ENCODE results near the gene ZNF148. TPM values are rescaled to one million over a fixed set of nuclear protein-coding genes. Genes with fewer than 3 reads are reported as not detected.

The ZNF148 gene
- total RNA-seq, 1 experiment from 2014 or later = 24.8 TPM

DNA sequence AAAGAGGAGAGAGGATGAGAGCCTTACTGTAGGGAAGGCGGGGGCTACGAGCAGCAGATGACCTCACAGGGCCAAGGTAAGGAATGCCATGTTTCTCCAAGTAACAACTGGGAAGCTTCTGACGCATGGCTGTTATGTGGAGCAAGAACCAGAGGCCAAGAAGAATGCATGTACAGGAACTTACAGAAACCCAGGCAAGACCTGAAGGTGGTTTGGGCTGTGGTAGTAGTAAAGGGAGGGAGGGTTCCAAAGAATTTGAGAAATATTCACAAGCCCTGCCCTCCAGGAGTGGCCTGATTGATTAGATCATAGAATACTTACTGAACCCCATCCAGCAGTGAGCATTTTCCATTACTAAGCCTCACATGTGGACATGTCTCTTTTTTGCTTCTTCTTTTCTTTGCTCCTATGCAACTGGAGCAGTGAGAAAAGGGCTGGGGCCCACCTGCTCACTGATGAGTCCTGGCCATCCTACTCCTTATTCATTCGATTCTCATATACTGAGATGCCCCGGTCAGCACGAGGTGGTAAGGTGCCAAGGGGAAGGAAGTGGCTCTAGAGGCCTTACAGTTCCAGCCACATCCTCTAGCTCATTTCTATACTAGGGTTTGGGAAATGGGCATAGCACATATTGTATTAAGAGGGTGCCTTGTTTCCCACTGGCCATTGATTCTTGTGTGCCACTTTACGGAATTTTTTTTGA, 154.2 kb downstream of the ZNF148 start:
- H3K79me1 ChIP-seq (ENCODE audit: insufficient read depth, low read depth, low read length, poor library complexity, severe bottlenecking) = no peaks in the 10 kb centered on the region
- H3K14ac ChIP-seq (ENCODE audit: insufficient read depth, low read length) = no peak overlapping the region
- no peaks in the 10 kb centered on the region for H3K79me2 ChIP-seq (ENCODE audit: insufficient read depth, low read length)
- no peak overlapping the region for H3K18ac ChIP-seq (ENCODE audit: insufficient read length, low read depth, low read length)
- H4K20me1 ChIP-seq (ENCODE audit: control insufficient read depth, insufficient read depth, insufficient read length) = no peaks in the 10 kb centered on the region
- H2BK5ac ChIP-seq (ENCODE audit: insufficient read length, low read length) = no peak overlapping the region
- no CpG with 5 or more reads among the region's 7 CpGs for WGBS (ENCODE audit: extremely low coverage, insufficient read length, low lambda C conversion rate)
- no peaks in the 10 kb centered on the region for H3K23me2 ChIP-seq (ENCODE audit: insufficient read length, low read depth, low read length, poor library complexity, severe bottlenecking)
- H4K5ac ChIP-seq (ENCODE audit: insufficient read length, low read depth, low read length) = no peak overlapping the region
- no peaks in the 10 kb centered on the region for H3K9me3 Mint-ChIP-seq
- H3K9me3 ChIP-seq (ENCODE audit: control insufficient read depth, low read depth, low read length) = no peaks in the 10 kb centered on the region
- H3K4me1 ChIP-seq (ENCODE audit: insufficient read depth, low read length) = peaks cover 5% of the 10 kb centered on the region
- no peak overlapping the region for H2AK5ac ChIP-seq (ENCODE audit: insufficient read length, low read length)
- no peak overlapping the region for H3K56ac ChIP-seq (ENCODE audit: insufficient read length, low read depth, low read length)
- no peak overlapping the region for H4K91ac ChIP-seq (ENCODE audit: insufficient read length, low read depth, low read length)
- peaks cover 12 to 13% of the 10 kb centered on the region in 2 experiments for H3K4me1 Mint-ChIP-seq
- no peaks in the 10 kb centered on the region; the same call in 1 of the 2 replicates for H3K27me3 Mint-ChIP-seq (ENCODE audit: low read depth)
- no peak overlapping the region for H3K4ac ChIP-seq (ENCODE audit: low read depth, low read length)
- H3K4me3 Mint-ChIP-seq = no peak overlapping the region
- no peak overlapping the region for H3K4me2 ChIP-seq (ENCODE audit: insufficient read depth, insufficient read length, low read length)
- TF ChIP-seq, protein P1, sequence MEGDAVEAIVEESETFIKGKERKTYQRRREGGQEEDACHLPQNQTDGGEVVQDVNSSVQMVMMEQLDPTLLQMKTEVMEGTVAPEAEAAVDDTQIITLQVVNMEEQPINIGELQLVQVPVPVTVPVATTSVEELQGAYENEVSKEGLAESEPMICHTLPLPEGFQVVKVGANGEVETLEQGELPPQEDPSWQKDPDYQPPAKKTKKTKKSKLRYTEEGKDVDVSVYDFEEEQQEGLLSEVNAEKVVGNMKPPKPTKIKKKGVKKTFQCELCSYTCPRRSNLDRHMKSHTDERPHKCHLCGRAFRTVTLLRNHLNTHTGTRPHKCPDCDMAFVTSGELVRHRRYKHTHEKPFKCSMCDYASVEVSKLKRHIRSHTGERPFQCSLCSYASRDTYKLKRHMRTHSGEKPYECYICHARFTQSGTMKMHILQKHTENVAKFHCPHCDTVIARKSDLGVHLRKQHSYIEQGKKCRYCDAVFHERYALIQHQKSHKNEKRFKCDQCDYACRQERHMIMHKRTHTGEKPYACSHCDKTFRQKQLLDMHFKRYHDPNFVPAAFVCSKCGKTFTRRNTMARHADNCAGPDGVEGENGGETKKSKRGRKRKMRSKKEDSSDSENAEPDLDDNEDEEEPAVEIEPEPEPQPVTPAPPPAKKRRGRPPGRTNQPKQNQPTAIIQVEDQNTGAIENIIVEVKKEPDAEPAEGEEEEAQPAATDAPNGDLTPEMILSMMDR (conservative IDR thresholded peaks at IDR 0.05) = no peak
- no peak overlapping the region for H2AFZ ChIP-seq (ENCODE audit: low read length)
- no peak for DNase-seq
- no peaks in the 10 kb centered on the region for H3K27me3 ChIP-seq (ENCODE audit: insufficient read depth, low read length)
- H3T11ph ChIP-seq (ENCODE audit: low read length) = no peak overlapping the region
- no peak overlapping the region for H2BK15ac ChIP-seq (ENCODE audit: low read depth, low read length)
- no peak overlapping the region for H3K9ac ChIP-seq (ENCODE audit: extremely low read depth, insufficient read length, low read length)
- no peak overlapping the region for H4K8ac ChIP-seq (replicated peaks; ENCODE audit: insufficient read length, low read depth, low read length)
- no peak overlapping the region for H3K27ac Mint-ChIP-seq
- H2BK120ac ChIP-seq (ENCODE audit: low read depth, low read length, poor library complexity, severe bottlenecking) = no peak overlapping the region
- no peak overlapping the region for H2BK20ac ChIP-seq (ENCODE audit: low read depth, low read length, poor library complexity, severe bottlenecking)
- no peaks in the 10 kb centered on the region for H3K36me3 Mint-ChIP-seq (ENCODE audit: insufficient read depth in 1 of 3, low read depth in 3 of 3)
- no peak overlapping the region for H3K23ac ChIP-seq (ENCODE audit: insufficient read length, low read depth, low read length)
- no peak overlapping the region for H2BK12ac ChIP-seq (ENCODE audit: insufficient read length, low read depth, low read length)
- H3K27ac ChIP-seq (ENCODE audit: insufficient read length, low read depth, low read length) = no peak overlapping the region

Measured in H9 (cell line).